PC-9 (cell line): Measurements from ENCODE around the gene B3GAT1.

ENCODE experiments used
- EZH2 ChIP-seq: fragments of 200-600 bp; sonication (generic); IDR thresholded peaks from 2 replicates; pipeline ENCODE4 v1.8.0; 2017; ENCODE audit warnings: antibody characterized with exemption, low read depth
- TF ChIP-seq, protein P1 (sequence below): fragments of 200-600 bp; sonication (generic); conservative IDR thresholded peaks from 2 replicates; pipeline ENCODE4 v1.6.1; 2017; ENCODE audit warnings: mixed run types, antibody characterized with exemption, mild to moderate bottlenecking, moderate library complexity

DNA sequence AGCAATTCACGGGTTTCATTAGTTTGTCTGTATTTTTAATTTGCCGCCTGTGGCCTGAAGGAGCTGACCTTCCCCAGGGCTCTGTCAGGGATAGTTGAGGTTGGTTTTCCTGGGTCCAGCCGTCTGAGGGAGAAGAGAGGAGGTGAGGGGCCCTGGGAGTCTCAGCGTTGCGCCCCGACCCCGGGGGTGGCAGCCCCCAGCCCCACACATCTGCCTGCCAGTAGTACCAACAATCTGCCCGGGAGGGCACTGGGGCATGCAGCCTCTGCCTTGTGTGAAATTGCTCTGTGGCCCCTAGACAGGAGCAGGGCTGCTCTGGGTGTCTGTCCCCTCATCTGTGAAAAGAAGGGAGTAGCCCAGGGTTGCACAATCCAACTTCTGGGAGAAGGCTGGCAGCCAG lies 6.6 kb downstream of the B3GAT1 start:
- TF ChIP-seq, protein P1, sequence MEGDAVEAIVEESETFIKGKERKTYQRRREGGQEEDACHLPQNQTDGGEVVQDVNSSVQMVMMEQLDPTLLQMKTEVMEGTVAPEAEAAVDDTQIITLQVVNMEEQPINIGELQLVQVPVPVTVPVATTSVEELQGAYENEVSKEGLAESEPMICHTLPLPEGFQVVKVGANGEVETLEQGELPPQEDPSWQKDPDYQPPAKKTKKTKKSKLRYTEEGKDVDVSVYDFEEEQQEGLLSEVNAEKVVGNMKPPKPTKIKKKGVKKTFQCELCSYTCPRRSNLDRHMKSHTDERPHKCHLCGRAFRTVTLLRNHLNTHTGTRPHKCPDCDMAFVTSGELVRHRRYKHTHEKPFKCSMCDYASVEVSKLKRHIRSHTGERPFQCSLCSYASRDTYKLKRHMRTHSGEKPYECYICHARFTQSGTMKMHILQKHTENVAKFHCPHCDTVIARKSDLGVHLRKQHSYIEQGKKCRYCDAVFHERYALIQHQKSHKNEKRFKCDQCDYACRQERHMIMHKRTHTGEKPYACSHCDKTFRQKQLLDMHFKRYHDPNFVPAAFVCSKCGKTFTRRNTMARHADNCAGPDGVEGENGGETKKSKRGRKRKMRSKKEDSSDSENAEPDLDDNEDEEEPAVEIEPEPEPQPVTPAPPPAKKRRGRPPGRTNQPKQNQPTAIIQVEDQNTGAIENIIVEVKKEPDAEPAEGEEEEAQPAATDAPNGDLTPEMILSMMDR: no peak
- TF ChIP-seq EZH2: no peak
